Measurements from ENCODE around the gene SAMD15. TPM values are rescaled to one million over a fixed set of nuclear protein-coding genes. Genes with fewer than 3 reads are reported as not detected.
"Not testable (repeated sequence)": the region's sequence is repeated elsewhere in the genome, so short reads cannot be mapped to it uniquely, and the experiment has no call there.

The SAMD15 gene
- total and polyA plus RNA-seq, 2 experiments from 2014 or later = 0.61 to 0.76 TPM

- TF ChIP-seq, protein P1, sequence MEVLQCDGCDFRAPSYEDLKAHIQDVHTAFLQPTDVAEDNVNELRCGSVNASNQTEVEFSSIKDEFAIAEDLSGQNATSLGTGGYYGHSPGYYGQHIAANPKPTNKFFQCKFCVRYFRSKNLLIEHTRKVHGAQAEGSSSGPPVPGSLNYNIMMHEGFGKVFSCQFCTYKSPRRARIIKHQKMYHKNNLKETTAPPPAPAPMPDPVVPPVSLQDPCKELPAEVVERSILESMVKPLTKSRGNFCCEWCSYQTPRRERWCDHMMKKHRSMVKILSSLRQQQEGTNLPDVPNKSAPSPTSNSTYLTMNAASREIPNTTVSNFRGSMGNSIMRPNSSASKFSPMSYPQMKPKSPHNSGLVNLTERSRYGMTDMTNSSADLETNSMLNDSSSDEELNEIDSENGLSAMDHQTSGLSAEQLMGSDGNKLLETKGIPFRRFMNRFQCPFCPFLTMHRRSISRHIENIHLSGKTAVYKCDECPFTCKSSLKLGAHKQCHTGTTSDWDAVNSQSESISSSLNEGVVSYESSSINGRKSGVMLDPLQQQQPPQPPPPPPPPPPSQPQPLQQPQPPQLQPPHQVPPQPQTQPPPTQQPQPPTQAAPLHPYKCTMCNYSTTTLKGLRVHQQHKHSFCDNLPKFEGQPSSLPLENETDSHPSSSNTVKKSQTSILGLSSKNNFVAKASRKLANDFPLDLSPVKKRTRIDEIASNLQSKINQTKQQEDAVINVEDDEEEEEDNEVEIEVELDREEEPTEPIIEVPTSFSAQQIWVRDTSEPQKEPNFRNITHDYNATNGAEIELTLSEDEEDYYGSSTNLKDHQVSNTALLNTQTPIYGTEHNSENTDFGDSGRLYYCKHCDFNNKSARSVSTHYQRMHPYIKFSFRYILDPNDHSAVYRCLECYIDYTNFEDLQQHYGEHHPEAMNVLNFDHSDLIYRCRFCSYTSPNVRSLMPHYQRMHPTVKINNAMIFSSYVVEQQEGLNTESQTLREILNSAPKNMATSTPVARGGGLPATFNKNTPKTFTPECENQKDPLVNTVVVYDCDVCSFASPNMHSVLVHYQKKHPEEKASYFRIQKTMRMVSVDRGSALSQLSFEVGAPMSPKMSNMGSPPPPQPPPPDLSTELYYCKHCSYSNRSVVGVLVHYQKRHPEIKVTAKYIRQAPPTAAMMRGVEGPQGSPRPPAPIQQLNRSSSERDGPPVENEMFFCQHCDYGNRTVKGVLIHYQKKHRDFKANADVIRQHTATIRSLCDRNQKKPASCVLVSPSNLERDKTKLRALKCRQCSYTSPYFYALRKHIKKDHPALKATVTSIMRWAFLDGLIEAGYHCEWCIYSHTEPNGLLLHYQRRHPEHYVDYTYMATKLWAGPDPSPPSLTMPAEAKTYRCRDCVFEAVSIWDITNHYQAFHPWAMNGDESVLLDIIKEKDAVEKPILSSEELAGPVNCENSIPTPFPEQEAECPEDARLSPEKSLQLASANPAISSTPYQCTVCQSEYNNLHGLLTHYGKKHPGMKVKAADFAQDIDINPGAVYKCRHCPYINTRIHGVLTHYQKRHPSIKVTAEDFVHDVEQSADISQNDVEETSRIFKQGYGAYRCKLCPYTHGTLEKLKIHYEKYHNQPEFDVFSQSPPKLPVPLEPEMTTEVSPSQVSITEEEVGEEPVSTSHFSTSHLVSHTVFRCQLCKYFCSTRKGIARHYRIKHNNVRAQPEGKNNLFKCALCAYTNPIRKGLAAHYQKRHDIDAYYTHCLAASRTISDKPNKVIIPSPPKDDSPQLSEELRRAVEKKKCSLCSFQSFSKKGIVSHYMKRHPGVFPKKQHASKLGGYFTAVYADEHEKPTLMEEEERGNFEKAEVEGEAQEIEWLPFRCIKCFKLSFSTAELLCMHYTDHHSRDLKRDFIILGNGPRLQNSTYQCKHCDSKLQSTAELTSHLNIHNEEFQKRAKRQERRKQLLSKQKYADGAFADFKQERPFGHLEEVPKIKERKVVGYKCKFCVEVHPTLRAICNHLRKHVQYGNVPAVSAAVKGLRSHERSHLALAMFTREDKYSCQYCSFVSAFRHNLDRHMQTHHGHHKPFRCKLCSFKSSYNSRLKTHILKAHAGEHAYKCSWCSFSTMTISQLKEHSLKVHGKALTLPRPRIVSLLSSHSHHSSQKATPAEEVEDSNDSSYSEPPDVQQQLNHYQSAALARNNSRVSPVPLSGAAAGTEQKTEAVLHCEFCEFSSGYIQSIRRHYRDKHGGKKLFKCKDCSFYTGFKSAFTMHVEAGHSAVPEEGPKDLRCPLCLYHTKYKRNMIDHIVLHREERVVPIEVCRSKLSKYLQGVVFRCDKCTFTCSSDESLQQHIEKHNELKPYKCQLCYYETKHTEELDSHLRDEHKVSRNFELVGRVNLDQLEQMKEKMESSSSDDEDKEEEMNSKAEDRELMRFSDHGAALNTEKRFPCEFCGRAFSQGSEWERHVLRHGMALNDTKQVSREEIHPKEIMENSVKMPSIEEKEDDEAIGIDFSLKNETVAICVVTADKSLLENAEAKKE (CRISPR knock-in tag; IDR thresholded peaks at IDR 0.05) = peak; percentile 75; the same call in 1 of the 2 replicates
- TF ChIP-seq CREB1 (CRISPR knock-in tag; IDR thresholded peaks at IDR 0.05; ENCODE audit: low read depth) (no peak), JUNB (IDR thresholded peaks at IDR 0.05; ENCODE audit: unreplicated experiment) (no peak), EZH2 (IDR thresholded peaks at IDR 0.05; ENCODE audit: low read depth, unreplicated experiment) (no peak), ZNF331 (CRISPR knock-in tag; IDR thresholded peaks at IDR 0.05; ENCODE audit: low read depth) (no peak), POLR2AphosphoS5 (IDR thresholded peaks at IDR 0.05; ENCODE audit: low read depth) (no peak), STAT1 (IDR thresholded peaks at IDR 0.05; ENCODE audit: unreplicated experiment) (no peak)
- TF ChIP-seq, protein P2, sequence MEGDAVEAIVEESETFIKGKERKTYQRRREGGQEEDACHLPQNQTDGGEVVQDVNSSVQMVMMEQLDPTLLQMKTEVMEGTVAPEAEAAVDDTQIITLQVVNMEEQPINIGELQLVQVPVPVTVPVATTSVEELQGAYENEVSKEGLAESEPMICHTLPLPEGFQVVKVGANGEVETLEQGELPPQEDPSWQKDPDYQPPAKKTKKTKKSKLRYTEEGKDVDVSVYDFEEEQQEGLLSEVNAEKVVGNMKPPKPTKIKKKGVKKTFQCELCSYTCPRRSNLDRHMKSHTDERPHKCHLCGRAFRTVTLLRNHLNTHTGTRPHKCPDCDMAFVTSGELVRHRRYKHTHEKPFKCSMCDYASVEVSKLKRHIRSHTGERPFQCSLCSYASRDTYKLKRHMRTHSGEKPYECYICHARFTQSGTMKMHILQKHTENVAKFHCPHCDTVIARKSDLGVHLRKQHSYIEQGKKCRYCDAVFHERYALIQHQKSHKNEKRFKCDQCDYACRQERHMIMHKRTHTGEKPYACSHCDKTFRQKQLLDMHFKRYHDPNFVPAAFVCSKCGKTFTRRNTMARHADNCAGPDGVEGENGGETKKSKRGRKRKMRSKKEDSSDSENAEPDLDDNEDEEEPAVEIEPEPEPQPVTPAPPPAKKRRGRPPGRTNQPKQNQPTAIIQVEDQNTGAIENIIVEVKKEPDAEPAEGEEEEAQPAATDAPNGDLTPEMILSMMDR (conservative IDR thresholded peaks at IDR 0.05; ENCODE audit: low read depth in 2 of 2) = peak; percentile 51 to 79
Measured at GRCh38 chr14:77409131-77409533, 32.0 kb downstream of the SAMD15 start (continued).

DNA sequence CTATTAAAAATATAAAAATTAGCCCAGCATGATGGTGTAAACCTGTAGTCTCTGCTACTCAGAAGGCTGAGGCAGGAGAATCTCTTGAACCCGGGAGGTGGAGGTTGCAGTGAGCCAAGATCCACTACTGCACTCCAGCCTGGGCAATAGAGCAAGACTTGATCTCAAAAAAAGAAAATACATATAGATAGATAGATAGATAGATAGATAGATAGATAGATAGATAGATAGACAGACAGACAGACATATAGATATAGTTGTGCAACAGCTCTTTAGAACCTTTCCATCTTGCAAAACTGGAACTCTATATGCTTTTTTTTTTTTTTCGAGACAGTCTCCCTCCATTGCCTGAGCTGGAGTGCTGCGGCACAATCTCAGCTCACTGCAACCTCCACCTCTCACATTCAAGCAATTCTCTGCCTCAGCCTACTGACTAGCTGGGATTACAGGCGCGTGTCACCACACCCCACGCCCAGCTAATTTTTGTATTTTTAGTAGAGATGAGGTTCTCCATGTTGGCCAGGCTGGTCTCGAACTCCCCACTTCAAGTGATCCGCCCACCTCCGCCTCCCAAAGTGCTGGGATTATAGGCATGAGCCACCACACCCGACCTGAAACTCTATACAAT is 38.3 kb downstream of the SAMD15 start:
- not testable (repeated sequence) for H3K4me3 Mint-ChIP-seq; H3K4me2 ChIP-seq; H2AFZ ChIP-seq; H3K27me3 Mint-ChIP-seq (ENCODE audit: insufficient read depth, low read depth, poor library complexity); ATAC-seq; H3K4me1 Mint-ChIP-seq; H3F3A ChIP-seq (replicated peaks; ENCODE audit: low read depth); H3K27me3 ChIP-seq (ENCODE audit: insufficient read depth); H3K36me3 ChIP-seq (ENCODE audit: insufficient read depth); H3K4me1 ChIP-seq (ENCODE audit: insufficient read depth); H3K4me3 ChIP-seq; H3K27ac Mint-ChIP-seq; H3K27ac ChIP-seq (ENCODE audit: low read depth); H4K20me1 ChIP-seq (replicated peaks; ENCODE audit: insufficient read depth); H3K79me2 ChIP-seq (replicated peaks; ENCODE audit: insufficient read depth); DNase-seq (ENCODE audit: low spot score); H3K9me2 ChIP-seq (ENCODE audit: insufficient read depth)
- Mint-ChIP-seq H3K9me3 (peaks cover 22% of the 10 kb centered on the region), H3K36me3 (ENCODE audit: low read depth) (peaks cover 23% of the 10 kb centered on the region)

GRCh38 chr14:77416098-77416497 is 38.9 kb downstream of the SAMD15 start:
- H3K79me2 ChIP-seq (replicated peaks; ENCODE audit: insufficient read depth); H3K27me3 Mint-ChIP-seq (ENCODE audit: insufficient read depth, low read depth, poor library complexity); DNase-seq (ENCODE audit: low spot score); H2AFZ ChIP-seq; H3F3A ChIP-seq (replicated peaks; ENCODE audit: low read depth); H3K4me1 Mint-ChIP-seq; H3K27ac Mint-ChIP-seq; H3K9me2 ChIP-seq (ENCODE audit: insufficient read depth); H3K4me2 ChIP-seq; H3K27ac ChIP-seq (ENCODE audit: low read depth); H4K20me1 ChIP-seq (replicated peaks; ENCODE audit: insufficient read depth); H3K4me3 Mint-ChIP-seq; H3K4me1 ChIP-seq (ENCODE audit: insufficient read depth); H3K27me3 ChIP-seq (ENCODE audit: insufficient read depth); H3K36me3 ChIP-seq (ENCODE audit: insufficient read depth); ATAC-seq; H3K4me3 ChIP-seq: not testable (repeated sequence)
- Mint-ChIP-seq H3K9me3 (peaks cover 22% of the 10 kb centered on the region), H3K36me3 (ENCODE audit: low read depth) (peaks cover 26% of the 10 kb centered on the region)
